Measurements from ENCODE around the gene KCNQ2.

The KCNQ2 gene

GRCh38 chr20:63478346-63479302, 6.2 kb upstream of the KCNQ2 start:
- no peak for TF ChIP-seq CTCF (IDR thresholded peaks at IDR 0.05; ENCODE audit: low read depth, low read length)
- in situ Hi-C loops (cut with HindIII; ENCODE audit: low sequenced_read_pairs) = no loop called here
- H3K4me3 ChIP-seq (ENCODE audit: low read depth, low read length) = no peak overlapping the region
- no peak for DNase-seq (ENCODE audit: low read depth, low spot score)

GRCh38 chr20:63477944-63478343, 5.5 kb upstream of the KCNQ2 start:
- TF ChIP-seq CTCF (IDR thresholded peaks at IDR 0.05; ENCODE audit: low read depth, low read length) = no peak
- H3K4me3 ChIP-seq (ENCODE audit: low read depth, low read length) = no peak overlapping the region
- in situ Hi-C loops (cut with HindIII; ENCODE audit: low sequenced_read_pairs) = no loop called here
- no peak for DNase-seq (ENCODE audit: low read depth, low spot score)

- H3K4me3 ChIP-seq (ENCODE audit: low read depth, low read length) = no peak overlapping the region
- TF ChIP-seq CTCF (IDR thresholded peaks at IDR 0.05; ENCODE audit: low read depth, low read length) = no peak
- no peak for DNase-seq (ENCODE audit: low read depth, low spot score)
- in situ Hi-C loops (cut with HindIII; ENCODE audit: low sequenced_read_pairs) = no loop called here
Measured at GRCh38 chr20:63477061-63477616, 4.7 kb upstream of the KCNQ2 start.

- no peak overlapping the region for H3K4me3 ChIP-seq (ENCODE audit: low read depth, low read length)
Measured at GRCh38 chr20:63475209-63475608, 2.8 kb upstream of the KCNQ2 start.

GRCh38 chr20:63473555-63474449, 1.3 kb upstream of the KCNQ2 start:
- H3K4me3 ChIP-seq (ENCODE audit: low read depth, low read length) = no peak overlapping the region
- in situ Hi-C loops (cut with HindIII; ENCODE audit: low sequenced_read_pairs) = no loop called here
- TF ChIP-seq CTCF (IDR thresholded peaks at IDR 0.05; ENCODE audit: low read depth, low read length) = no peak
- no peak for DNase-seq (ENCODE audit: low read depth, low spot score)

More at GRCh38 chr20:63475209-63475608, 2.8 kb upstream of the KCNQ2 start:
- DNase-seq (ENCODE audit: low read depth, low spot score) = peak; percentile 9
- TF ChIP-seq CTCF (IDR thresholded peaks at IDR 0.05; ENCODE audit: low read depth, low read length) = no peak
- in situ Hi-C loops (cut with HindIII; ENCODE audit: low sequenced_read_pairs) = no loop called here

- DNase-seq (ENCODE audit: low read depth, low spot score) = no peak
- no peak overlapping the region for H3K4me3 ChIP-seq (ENCODE audit: low read depth, low read length)
- in situ Hi-C loops (cut with HindIII; ENCODE audit: low sequenced_read_pairs) = no loop called here
- no peak for TF ChIP-seq CTCF (IDR thresholded peaks at IDR 0.05; ENCODE audit: low read depth, low read length)
Measured at GRCh38 chr20:63472862-63473390, 471 bp upstream of the KCNQ2 start.
